PFSK-1 (cell line): ENCODE data around the gene PTPRM.

Experiments used
- FOXP2 ChIP-seq: optimal IDR thresholded peaks from 2 replicates; pipeline ENCODE3; 2011; ENCODE audit warnings: borderline replicate concordance, control low read depth, inconsistent platforms; ENCODE audit not compliant: insufficient read depth; ENCODE audit errors: extremely low read length, extremely low read depth
- POLR2AphosphoS5 ChIP-seq: IDR thresholded peaks from 2 replicates; pipeline ENCODE4 v1.6.1; 2012; ENCODE audit warnings: low read depth, mild to moderate bottlenecking, control low read depth, low read length, moderate library complexity
- SIN3A ChIP-seq: IDR thresholded peaks from 2 replicates; pipeline ENCODE4 v1.6.1; 2012; ENCODE audit warnings: mild to moderate bottlenecking, low read length, moderate library complexity, borderline replicate concordance; ENCODE audit not compliant: insufficient read depth
- TAF1 ChIP-seq: IDR thresholded peaks from 2 replicates; pipeline ENCODE4 v1.6.1; 2012; ENCODE audit warnings: low read length, control low read depth, borderline replicate concordance; ENCODE audit not compliant: insufficient read depth
- TF ChIP-seq, protein P1 (sequence below), 2 experiments: IDR thresholded peaks; 2 replicates each; pipeline versions ENCODE4 v1.6.1 to v1.8.0; 2011 to 2012; ENCODE audit warnings: low read depth in 2 of 2, low read length in 2 of 2, control low read depth in 1 of 2, inconsistent platforms in 1 of 2, mild to moderate bottlenecking in 1 of 2, moderate library complexity in 1 of 2; ENCODE audit not compliant: insufficient read depth in 1 of 2

PTPRM gene

DNA sequence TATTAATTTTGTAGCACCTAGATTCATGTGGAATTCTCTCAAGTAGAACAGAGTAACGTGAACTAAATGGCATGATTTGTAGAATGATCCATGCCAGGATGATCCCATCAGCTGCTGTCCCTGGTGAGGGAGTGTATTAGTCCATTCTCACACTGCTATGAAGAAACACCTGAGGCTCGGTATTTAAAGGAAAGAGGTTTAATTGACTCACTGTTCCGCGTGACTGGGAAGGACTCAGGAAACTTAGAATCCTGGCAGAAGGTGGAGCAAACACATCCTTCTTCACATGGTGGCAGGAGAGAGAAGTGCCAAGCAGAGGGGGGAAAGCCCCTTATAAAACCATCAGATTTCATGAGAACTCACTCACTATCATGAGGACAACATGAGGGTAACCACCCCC is 312.6 kb downstream of the PTPRM start:
- TF ChIP-seq POLR2AphosphoS5, result no peak
- TF ChIP-seq, protein P1, sequence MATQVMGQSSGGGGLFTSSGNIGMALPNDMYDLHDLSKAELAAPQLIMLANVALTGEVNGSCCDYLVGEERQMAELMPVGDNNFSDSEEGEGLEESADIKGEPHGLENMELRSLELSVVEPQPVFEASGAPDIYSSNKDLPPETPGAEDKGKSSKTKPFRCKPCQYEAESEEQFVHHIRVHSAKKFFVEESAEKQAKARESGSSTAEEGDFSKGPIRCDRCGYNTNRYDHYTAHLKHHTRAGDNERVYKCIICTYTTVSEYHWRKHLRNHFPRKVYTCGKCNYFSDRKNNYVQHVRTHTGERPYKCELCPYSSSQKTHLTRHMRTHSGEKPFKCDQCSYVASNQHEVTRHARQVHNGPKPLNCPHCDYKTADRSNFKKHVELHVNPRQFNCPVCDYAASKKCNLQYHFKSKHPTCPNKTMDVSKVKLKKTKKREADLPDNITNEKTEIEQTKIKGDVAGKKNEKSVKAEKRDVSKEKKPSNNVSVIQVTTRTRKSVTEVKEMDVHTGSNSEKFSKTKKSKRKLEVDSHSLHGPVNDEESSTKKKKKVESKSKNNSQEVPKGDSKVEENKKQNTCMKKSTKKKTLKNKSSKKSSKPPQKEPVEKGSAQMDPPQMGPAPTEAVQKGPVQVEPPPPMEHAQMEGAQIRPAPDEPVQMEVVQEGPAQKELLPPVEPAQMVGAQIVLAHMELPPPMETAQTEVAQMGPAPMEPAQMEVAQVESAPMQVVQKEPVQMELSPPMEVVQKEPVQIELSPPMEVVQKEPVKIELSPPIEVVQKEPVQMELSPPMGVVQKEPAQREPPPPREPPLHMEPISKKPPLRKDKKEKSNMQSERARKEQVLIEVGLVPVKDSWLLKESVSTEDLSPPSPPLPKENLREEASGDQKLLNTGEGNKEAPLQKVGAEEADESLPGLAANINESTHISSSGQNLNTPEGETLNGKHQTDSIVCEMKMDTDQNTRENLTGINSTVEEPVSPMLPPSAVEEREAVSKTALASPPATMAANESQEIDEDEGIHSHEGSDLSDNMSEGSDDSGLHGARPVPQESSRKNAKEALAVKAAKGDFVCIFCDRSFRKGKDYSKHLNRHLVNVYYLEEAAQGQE (IDR thresholded peaks at IDR 0.05; ENCODE audit: insufficient read depth in 1 of 2, low read depth in 2 of 2, low read length in 2 of 2), result no peak
- TF ChIP-seq FOXP2, result no peak
- no peak for TF ChIP-seq SIN3A
- TF ChIP-seq TAF1, result no peak

DNA sequence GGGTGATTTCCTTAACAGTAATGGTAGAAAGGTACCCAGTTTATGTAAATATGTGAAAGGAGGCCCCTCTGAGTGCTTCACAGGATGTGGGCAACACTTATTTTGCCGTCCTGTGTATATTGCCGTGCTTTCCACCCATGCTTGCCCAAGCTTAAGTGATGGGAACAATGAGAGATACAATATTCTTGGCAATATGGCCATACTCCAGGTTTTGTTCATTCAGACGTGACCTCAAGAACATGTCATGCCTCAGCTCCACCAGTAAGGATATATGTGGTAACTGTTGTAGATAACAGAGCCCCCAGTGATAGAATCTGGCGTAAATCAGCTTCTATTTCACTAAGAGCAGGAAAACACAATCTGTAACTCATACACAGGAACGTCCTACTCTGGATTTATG is 318.7 kb downstream of the PTPRM start:
- TF ChIP-seq POLR2AphosphoS5 (no peak), FOXP2 (no peak), TAF1 (no peak), SIN3A (no peak)
- TF ChIP-seq, protein P1 (IDR thresholded peaks at IDR 0.05; ENCODE audit: insufficient read depth in 1 of 2, low read depth in 2 of 2, low read length in 2 of 2), result no peak

DNA sequence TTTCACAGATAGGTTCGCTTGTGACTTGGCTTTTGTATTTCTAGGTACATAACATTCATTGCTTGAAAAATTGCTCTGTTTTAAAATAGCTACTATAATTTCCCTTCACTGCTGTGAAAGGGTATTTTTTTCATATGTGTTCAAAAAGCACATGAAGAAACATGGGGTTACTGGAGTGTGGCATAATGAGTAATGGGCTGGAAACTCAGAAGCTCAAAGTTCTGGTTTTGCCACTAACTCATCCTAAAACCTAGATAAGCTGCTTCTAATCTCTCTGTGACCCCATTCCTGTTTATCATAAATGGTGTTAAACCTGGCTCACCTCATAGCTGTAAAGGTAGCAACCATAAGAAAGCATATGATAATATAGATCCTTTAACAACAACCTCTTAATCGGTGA is 319.3 kb downstream of the PTPRM start:
- TF ChIP-seq, protein P1 (IDR thresholded peaks at IDR 0.05; ENCODE audit: insufficient read depth in 1 of 2, low read depth in 2 of 2, low read length in 2 of 2), result no peak
- TF ChIP-seq SIN3A, result no peak
- no peak for TF ChIP-seq FOXP2
- no peak for TF ChIP-seq POLR2AphosphoS5
- TF ChIP-seq TAF1, result no peak

DNA sequence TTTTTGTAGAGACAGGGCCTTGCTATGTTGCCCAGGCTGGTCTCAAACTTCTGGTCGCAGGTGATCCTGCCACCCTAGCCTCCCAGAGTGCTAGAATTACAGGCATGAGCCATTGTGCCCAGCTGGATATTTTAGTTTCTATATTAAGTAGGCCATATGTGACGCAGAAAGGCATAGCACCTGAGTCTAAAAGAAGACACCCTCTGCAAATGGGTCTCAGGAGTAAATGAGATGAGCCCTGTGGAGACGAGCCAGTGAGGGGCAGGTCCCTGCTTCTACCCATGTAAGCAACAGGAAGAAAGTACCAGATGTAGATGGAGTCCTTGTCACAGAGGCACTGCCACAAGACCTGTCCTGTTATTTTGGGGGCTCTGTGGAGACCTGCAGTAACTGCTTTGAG is 322.4 kb downstream of the PTPRM start:
- TF ChIP-seq SIN3A (no peak), TAF1 (no peak), POLR2AphosphoS5 (no peak), FOXP2 (no peak)
- TF ChIP-seq, protein P1 (IDR thresholded peaks at IDR 0.05; ENCODE audit: insufficient read depth in 1 of 2, low read depth in 2 of 2, low read length in 2 of 2), result no peak

DNA sequence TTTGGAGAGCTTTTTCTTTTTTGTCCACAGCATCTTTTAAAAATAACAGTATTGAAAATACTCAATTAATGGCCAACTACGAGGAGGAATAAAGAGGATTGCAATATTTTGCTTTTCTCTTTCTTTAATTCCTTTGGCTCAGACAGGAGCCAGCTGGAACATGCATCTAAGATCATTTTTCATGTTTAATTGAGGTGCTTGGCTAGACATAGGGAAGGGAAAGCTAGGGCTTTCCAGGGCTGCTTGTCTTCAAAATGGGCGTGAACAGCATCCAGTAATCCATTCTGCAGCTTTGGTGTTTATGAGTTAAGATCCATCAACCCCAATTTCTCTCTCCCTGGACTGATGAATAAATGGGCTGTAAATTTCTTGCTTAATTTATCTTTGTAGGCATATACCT is 323.0 kb downstream of the PTPRM start:
- TF ChIP-seq FOXP2, result no peak
- no peak for TF ChIP-seq TAF1
- TF ChIP-seq, protein P1 (IDR thresholded peaks at IDR 0.05; ENCODE audit: insufficient read depth in 1 of 2, low read depth in 2 of 2, low read length in 2 of 2), result no peak
- no peak for TF ChIP-seq SIN3A
- no peak for TF ChIP-seq POLR2AphosphoS5
